ENCODE measurements around the gene CD244.
"Not testable (repeated sequence)": the region's sequence is repeated elsewhere in the genome, so short reads cannot be mapped to it uniquely, and the experiment has no call there.

Gene CD244

GRCh38 chr1:160877221-160877620, 14.5 kb upstream of the CD244 start:
- DNase-seq = peak in 2 of 5 donors; percentile 13 to 38

- DNase-seq = no peak
Measured at GRCh38 chr1:160876311-160876710, 13.6 kb upstream of the CD244 start.

- DNase-seq = not testable (repeated sequence)
Measured at GRCh38 chr1:160875591-160875990, 12.9 kb upstream of the CD244 start.

GRCh38 chr1:160874935-160875334, 12.2 kb upstream of the CD244 start:
- DNase-seq = no peak

GRCh38 chr1:160868141-160868540, 5.5 kb upstream of the CD244 start:
- DNase-seq = no peak

GRCh38 chr1:160867651-160868050, 5.0 kb upstream of the CD244 start:
- DNase-seq = not testable (repeated sequence)

GRCh38 chr1:160866695-160867260, 4.1 kb upstream of the CD244 start:
- no peak for DNase-seq

- DNase-seq = no peak
Measured at GRCh38 chr1:160866001-160866694, 3.5 kb upstream of the CD244 start.

- DNase-seq = no peak
Measured at GRCh38 chr1:160865337-160865736, 2.6 kb upstream of the CD244 start.

- DNase-seq = no peak
Measured at GRCh38 chr1:160864173-160864572, 1.5 kb upstream of the CD244 start.

- no peak for DNase-seq
Measured at GRCh38 chr1:160863774-160864131, 1.1 kb upstream of the CD244 start.

- DNase-seq = no peak
Measured at GRCh38 chr1:160863061-160863773, 530 bp upstream of the CD244 start.

GRCh38 chr1:160860840-160861505, 1.7 kb downstream of the CD244 start:
- DNase-seq = no peak

- DNase-seq = no peak
Measured at GRCh38 chr1:160859166-160859565, 3.5 kb downstream of the CD244 start.

GRCh38 chr1:160858507-160858906, 4.2 kb downstream of the CD244 start:
- no peak for DNase-seq

- DNase-seq = no peak
Measured at GRCh38 chr1:160858097-160858496, 4.6 kb downstream of the CD244 start.

GRCh38 chr1:160855181-160855981, 7.3 kb downstream of the CD244 start:
- DNase-seq = no peak

GRCh38 chr1:160853754-160854153, 8.9 kb downstream of the CD244 start:
- no peak for DNase-seq

GRCh38 chr1:160853014-160853413, 9.7 kb downstream of the CD244 start:
- no peak for DNase-seq

- no peak for DNase-seq
Measured at GRCh38 chr1:160850993-160851392, 11.7 kb downstream of the CD244 start.

- no peak for DNase-seq
Measured at GRCh38 chr1:160850541-160850940, 12.1 kb downstream of the CD244 start.

- DNase-seq = no peak
Measured at GRCh38 chr1:160846281-160846680, 16.4 kb downstream of the CD244 start.
